ENCODE results near the gene IRX5.

Gene IRX5

GRCh38 chr16:54931120-54932014, 702 bp downstream of the IRX5 start:
- peak; percentile 35 for DNase-seq

GRCh38 chr16:54932021-54932660, 1.5 kb downstream of the IRX5 start:
- DNase-seq, result no peak

- no peak for DNase-seq
Observed at GRCh38 chr16:54932737-54933254, 2.1 kb downstream of the IRX5 start.

- no peak for DNase-seq
Observed at GRCh38 chr16:54933281-54934011, 2.8 kb downstream of the IRX5 start.

GRCh38 chr16:54934481-54935265, 4.0 kb downstream of the IRX5 start:
- DNase-seq, result no peak

GRCh38 chr16:54935266-54935968, 4.8 kb downstream of the IRX5 start:
- DNase-seq, result no peak

GRCh38 chr16:54936201-54936978, 5.7 kb downstream of the IRX5 start:
- no peak for DNase-seq

- no peak for DNase-seq
Observed at GRCh38 chr16:54936979-54937670, 6.5 kb downstream of the IRX5 start.

GRCh38 chr16:54937671-54938211, 7.1 kb downstream of the IRX5 start:
- no peak for DNase-seq

- DNase-seq, result no peak
Observed at GRCh38 chr16:54938212-54939028, 7.8 kb downstream of the IRX5 start.

- DNase-seq, result no peak
Observed at GRCh38 chr16:54939029-54939346, 8.3 kb downstream of the IRX5 start.

GRCh38 chr16:54939510-54940278, 9.0 kb downstream of the IRX5 start:
- DNase-seq, result no peak

- DNase-seq, result no peak
Observed at GRCh38 chr16:54940279-54940604, 9.6 kb downstream of the IRX5 start.

GRCh38 chr16:54942353-54942943, 11.8 kb downstream of the IRX5 start:
- DNase-seq, result no peak

GRCh38 chr16:54944002-54944401, 13.3 kb downstream of the IRX5 start:
- DNase-seq, result no peak

GRCh38 chr16:54945063-54945462, 14.4 kb downstream of the IRX5 start:
- no peak for DNase-seq

- DNase-seq, result no peak
Observed at GRCh38 chr16:54946909-54947308, 16.2 kb downstream of the IRX5 start.

GRCh38 chr16:54947616-54948015, 17.0 kb downstream of the IRX5 start:
- no peak for DNase-seq

Data from activated T-cell treated with anti-CD3 and anti-CD28 coated beads, Interleukin-2, amount 50 U/mL, for 1 hour (primary cell).